GM19452 (cell line): ENCODE measurements around the gene EIF4E.
"Not testable (repeated sequence)": the region's sequence is repeated elsewhere in the genome, so short reads cannot be mapped to it uniquely, and the experiment has no call there.

Experiments used
- ATAC-seq: cut with Tn5 transposase; IDR thresholded peaks from one replicate; pipeline ENCODE4 v1.9.1; 2021; ENCODE audit not compliant: unreplicated experiment

Gene EIF4E

DNA sequence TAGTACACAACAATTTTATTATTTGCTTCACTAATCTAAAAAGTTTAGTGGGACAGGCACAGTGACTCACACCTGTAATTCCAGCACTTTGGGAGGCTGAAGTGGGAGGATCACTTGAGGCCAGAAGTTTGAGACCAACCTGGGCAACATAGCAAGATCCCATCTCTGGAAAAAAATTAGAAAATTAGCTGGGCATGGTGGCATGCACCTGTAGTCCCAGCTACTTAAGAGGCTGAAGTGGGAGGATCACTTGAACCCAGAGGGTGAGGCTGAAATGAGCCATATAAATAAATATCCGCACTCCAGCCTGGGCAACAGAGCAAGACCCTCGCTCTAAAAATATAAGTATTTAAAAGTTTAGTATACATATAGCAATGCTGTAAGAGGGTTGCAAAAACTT is 42.6 kb downstream of the EIF4E start:
- not testable (repeated sequence) for ATAC-seq

- not testable (repeated sequence) for ATAC-seq
Measured at GRCh38 chr4:98880884-98881283, 48.0 kb downstream of the EIF4E start.

DNA sequence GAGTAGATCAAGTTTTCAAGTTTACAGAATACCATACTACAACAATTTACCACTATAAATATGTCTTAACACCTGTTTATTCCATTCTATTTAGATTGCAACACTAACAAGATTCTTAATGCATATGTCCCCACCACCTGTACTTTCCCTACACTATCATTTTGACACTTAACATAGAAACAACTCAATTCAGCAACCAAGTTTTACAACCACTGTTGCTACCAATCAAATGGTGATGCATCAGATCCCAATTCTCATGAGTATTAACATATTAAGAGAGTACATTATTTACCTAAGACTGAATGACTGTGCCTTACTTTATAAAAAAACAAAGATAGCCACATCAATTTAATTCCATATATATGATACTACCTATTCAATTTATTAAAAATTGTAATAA is 49.4 kb downstream of the EIF4E start:
- ATAC-seq = no peak

- ATAC-seq = no peak
Measured at GRCh38 chr4:98873059-98873458, 55.9 kb downstream of the EIF4E start.

- ATAC-seq = not testable (repeated sequence)
Measured at GRCh38 chr4:98872120-98872906, 56.6 kb downstream of the EIF4E start.

DNA sequence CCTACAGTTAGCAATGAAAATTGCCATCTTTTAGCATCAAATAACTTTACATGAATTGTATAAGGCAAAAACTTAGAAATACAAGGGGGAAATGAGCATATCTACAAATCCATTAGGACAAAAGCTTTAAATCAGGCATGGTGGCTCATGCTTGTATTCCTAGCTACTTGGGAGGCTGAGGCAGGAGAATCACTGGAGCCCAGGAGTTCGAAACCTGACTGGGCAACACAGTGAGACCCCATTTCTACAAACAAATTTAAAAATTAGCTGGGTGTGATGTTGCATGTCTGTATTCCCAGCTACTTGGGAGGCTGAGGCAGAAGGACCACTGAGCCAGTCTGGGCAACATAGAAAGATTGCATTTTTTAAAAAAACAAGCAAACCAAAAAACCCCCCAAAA is 61.3 kb downstream of the EIF4E start:
- ATAC-seq = no peak

GRCh38 chr4:98865059-98865458 is 63.9 kb downstream of the EIF4E start:
- no peak for ATAC-seq

DNA sequence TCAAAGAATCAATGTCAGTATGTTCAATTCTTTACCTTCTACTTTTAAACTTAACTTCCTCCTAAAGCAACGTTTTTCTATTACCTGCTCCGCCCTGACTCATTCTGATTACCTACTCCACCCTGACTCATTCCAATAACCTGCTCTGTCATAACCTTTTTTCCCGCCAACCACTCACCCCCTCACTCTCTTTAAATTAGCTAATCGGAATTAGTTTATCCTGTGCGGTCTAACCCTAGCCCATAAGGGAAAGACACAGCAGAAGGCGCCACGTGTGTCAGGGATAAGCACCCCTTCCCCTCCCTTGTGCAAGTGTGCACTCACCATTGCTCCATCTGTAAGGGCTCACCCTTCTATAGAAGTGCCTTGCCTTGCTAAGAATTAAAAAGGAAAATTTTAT is 64.4 kb downstream of the EIF4E start:
- no peak for ATAC-seq

- ATAC-seq = no peak
Measured at GRCh38 chr4:98862371-98862770, 66.6 kb downstream of the EIF4E start.

- no peak for ATAC-seq
Measured at GRCh38 chr4:98861100-98861884, 67.6 kb downstream of the EIF4E start.

GRCh38 chr4:98851806-98852205 is 77.1 kb downstream of the EIF4E start:
- no peak for ATAC-seq

DNA sequence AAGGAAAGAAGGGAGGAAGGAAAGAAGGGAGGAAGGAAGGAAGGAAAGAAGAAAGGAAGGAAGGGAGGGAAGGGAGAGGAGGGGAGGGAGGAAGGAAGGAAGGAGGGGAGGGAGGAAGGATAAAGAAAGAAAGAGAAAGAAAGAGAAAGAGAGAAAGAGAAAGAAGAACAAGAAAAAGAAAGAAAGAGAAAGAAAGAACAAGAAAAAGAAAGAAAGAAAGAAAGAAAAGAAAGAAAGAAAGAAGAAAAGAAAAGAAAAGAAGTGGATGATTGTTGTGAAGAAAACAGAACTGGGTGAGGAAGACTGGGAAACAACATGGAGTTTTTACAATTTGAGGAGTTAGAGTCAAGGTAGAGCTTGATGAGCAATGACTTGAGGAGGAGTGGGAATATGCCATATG is 78.0 kb downstream of the EIF4E start:
- ATAC-seq = no peak

DNA sequence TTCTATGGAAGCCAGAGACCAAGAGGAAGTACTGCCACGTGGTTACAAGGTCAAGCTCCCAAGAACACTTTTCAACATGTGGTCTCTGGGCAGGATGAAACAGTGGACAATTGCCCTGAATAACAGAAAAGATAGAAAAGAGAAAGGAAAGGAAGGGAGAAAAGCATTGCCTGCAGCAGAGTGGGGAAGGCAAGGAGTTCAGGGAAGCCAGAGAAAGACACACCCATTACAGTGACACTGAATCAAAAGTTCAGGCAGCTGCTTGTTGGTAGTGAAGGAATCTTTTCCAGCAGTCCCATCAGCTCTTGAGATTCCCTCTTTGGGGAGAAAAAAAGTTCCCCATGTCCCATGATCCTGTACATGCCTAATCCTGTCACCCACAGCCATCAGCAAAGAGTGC is 80.5 kb downstream of the EIF4E start:
- ATAC-seq = no peak

GRCh38 chr4:98845960-98846359 is 83.0 kb downstream of the EIF4E start:
- no peak for ATAC-seq

- not testable (repeated sequence) for ATAC-seq
Measured at GRCh38 chr4:98842917-98843316, 86.0 kb downstream of the EIF4E start.

- ATAC-seq = no peak
Measured at GRCh38 chr4:98838977-98839618, 89.8 kb downstream of the EIF4E start.

DNA sequence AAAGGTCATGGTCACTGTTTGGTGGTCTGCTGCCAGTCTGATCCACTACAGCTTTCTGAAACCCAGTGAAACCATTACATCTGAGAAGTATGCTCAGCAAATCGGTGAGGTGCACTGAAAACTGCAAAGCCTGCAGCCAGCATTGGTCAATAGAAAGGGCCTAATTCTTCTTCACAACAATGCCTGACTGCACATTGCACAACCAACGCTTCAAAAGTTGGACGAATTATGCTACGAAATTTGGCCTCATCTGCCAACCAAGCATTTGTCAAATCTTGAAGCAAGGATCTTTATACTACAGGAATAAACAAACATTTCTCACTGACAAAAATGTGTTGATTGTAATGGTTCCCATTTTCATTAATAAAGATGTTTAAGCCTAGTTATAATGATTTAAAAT is 90.4 kb downstream of the EIF4E start:
- ATAC-seq = no peak

- no peak for ATAC-seq
Measured at GRCh38 chr4:98833384-98833783, 95.5 kb downstream of the EIF4E start.

DNA sequence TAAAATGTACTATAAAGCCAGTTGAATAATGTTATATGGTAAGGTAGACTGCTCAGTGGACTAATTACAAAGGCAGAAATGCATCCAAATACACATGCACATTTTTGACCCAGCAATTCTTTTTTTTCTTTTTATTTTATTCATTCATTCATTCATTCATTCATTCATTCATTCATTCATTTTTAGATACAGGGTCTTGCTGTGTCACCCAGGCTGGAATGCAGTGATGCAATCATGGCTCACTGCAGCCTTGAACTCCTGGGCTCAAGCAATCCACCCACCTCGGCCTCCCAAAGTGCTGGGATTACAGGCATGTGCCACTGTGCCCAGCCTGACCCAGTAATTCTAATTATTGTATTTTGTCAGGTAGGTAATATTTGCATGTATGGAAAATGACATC is 97.9 kb downstream of the EIF4E start:
- ATAC-seq = not testable (repeated sequence)
